GM18868 (cell line): ENCODE measurements around the gene LETM1.

Experiments
- ATAC-seq: cut with Tn5 transposase; IDR thresholded peaks from one replicate; pipeline ENCODE4 v1.9.1; 2021; ENCODE audit warnings: mild to moderate bottlenecking, moderate library complexity; ENCODE audit not compliant: unreplicated experiment

LETM1 gene

DNA sequence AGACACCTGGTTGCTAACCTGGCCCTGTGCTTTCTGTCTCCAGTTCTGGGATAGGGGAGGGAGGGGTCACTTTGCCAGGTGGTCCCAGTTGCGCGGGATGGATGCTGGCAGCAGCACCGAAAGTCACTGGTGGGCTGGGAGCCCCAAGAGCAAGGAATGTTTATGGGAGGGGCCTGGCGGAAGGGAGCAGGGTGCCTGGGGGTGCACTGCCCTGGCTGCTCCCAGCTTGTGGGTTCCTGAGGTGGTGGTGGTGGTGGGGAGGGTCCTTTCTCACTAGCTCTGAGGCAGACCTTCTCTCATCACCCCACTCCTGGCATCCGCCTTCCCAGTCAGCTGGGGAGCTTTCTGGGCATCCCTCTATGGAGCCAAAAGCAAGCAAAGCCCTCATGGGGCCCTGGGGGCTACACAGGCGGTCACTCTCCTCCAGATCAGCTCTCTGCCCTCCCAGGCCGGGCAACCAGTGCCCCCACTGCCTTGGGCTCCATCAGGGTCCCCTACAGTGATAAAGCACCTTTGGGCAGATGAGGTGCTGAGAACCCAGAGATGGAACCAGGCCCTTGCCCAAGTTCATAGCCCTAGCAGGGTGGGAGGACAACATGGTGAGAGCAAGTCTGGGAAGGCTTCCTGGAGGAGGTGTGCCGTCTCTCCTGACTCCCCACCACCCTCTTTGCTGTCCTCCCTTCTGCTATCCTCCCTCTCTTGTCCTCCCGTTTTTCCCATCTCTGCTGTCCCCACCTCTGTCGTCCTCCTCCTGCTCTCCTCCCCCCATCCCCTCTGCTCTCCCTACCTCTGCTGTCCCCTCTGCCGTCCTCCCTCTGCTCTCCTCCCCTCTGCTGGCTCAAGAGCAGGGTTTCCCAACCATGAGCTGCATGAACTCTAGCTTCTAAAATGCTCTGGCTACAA lies 46.9 kb downstream of the LETM1 start:
- no peak for ATAC-seq

DNA sequence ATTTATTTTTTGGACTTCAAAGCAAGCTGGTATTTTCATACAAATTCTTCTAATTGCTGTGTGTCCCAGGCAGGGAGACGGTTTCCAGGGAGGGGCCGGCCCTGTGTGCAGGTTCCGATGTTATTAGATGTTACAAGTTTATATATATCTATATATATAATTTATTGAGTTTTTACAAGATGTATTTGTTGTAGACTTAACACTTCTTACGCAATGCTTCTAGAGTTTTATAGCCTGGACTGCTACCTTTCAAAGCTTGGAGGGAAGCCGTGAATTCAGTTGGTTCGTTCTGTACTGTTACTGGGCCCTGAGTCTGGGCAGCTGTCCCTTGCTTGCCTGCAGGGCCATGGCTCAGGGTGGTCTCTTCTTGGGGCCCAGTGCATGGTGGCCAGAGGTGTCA lies 47.6 kb downstream of the LETM1 start:
- ATAC-seq, result no peak

DNA sequence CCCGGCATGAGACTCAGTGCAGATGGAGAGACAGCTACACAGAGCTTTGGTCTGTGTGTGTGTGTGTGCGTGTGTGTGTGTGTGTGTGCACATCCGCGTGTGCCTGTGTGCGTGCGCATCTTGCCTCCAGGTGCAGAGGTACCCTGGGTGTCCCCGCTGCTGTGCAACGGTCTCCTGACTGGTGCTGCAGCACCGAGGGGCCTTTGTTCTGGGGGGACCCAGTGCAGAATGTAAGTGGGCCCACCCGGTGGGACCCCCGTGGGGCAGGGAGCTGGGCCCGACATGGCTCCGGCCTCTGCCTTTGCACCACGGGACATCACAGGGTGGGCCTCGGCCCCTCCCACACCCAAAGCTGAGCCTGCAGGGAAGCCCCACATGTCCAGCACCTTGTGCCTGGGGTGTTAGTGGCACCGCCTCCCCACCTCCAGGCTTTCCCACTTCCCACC lies 48.6 kb downstream of the LETM1 start:
- no peak for ATAC-seq

- no peak for ATAC-seq
Measured at GRCh38 chr4:1806596-1807331, 49.2 kb downstream of the LETM1 start.

- ATAC-seq, result no peak
Measured at GRCh38 chr4:1806223-1806564, 49.8 kb downstream of the LETM1 start.

DNA sequence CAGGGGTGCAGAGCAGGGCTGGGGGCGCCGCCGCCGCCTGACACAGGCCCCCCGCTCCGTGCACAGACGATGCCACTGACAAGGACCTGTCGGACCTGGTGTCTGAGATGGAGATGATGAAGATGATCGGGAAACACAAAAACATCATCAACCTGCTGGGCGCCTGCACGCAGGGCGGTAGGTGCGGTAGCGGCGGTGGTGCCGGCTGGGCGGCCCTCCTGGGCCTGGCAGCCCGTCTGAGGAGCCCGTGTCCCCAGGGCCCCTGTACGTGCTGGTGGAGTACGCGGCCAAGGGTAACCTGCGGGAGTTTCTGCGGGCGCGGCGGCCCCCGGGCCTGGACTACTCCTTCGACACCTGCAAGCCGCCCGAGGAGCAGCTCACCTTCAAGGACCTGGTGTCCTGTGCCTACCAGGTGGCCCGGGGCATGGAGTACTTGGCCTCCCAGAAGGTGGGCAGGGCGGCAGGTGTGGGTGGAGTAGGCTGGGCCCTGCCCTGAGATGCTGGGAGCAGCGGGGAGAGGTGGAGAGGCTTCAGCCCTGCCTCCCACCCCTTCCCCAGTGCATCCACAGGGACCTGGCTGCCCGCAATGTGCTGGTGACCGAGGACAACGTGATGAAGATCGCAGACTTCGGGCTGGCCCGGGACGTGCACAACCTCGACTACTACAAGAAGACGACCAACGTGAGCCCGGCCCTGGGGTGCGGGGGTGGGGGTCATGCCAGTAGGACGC lies 50.3 kb downstream of the LETM1 start:
- no peak for ATAC-seq

- ATAC-seq, result no peak
Measured at GRCh38 chr4:1804638-1805492, 51.1 kb downstream of the LETM1 start.

GRCh38 chr4:1803523-1804423 lies 52.2 kb downstream of the LETM1 start:
- no peak for ATAC-seq

GRCh38 chr4:1802720-1803522 lies 53.0 kb downstream of the LETM1 start:
- no peak for ATAC-seq

- no peak for ATAC-seq
Measured at GRCh38 chr4:1802151-1802715, 53.7 kb downstream of the LETM1 start.

DNA sequence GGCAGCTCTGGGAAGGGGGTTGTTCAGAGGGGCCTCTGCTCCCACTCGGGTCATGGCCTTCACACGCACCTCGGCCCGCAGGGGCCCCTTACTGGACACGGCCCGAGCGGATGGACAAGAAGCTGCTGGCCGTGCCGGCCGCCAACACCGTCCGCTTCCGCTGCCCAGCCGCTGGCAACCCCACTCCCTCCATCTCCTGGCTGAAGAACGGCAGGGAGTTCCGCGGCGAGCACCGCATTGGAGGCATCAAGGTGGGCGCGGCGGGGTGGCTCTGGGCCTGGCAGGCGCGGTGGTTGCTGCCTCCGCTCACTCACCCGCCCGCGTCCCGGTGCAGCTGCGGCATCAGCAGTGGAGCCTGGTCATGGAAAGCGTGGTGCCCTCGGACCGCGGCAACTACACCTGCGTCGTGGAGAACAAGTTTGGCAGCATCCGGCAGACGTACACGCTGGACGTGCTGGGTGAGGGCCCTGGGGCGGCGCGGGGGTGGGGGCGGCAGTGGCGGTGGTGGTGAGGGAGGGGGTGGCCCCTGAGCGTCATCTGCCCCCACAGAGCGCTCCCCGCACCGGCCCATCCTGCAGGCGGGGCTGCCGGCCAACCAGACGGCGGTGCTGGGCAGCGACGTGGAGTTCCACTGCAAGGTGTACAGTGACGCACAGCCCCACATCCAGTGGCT lies 54.5 kb downstream of the LETM1 start:
- no peak for ATAC-seq

- ATAC-seq, result no peak
Measured at GRCh38 chr4:1800805-1801204, 55.2 kb downstream of the LETM1 start.

- ATAC-seq, result no peak
Measured at GRCh38 chr4:1799387-1800375, 56.3 kb downstream of the LETM1 start.

GRCh38 chr4:1798580-1799386 lies 57.2 kb downstream of the LETM1 start:
- no peak for ATAC-seq

DNA sequence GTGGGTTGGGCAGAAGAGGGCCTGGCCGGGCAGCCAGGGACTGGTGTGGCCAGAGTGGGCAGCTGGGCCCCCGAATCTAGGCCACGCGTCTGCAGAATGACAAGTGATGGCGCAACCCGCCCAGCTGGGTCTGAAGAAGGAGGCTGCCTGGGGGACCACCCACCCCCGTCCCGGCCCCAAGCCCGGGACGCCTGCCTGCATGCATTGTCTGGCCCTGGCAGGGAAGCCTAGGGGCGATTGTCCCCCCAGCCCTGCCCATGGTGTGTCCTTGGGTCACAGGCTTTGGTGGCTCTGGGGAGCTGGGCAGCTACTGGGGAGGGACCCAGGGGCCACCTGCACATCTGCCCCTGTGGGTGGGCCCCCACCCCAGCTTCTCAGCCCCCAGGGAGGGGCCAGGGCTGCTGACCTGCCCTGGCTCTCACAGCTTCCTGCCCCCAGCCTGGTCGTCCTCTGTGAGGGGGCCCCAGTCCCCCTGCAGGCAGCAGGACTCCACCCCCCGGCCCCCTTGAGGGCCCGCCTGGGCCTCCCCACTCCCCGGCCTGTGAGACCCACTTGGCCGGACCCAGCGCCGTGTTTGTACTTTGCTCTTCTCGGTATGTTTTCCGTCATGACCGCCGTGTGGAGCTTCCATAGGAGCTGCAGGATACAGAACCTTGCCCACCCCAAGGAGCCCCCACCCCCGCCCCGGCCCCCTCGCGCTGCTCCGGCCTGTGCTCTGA lies 57.9 kb downstream of the LETM1 start:
- no peak for ATAC-seq
